ENCODE data around the gene SMIM10L2A. TPM values are rescaled to one million over a fixed set of nuclear protein-coding genes. Genes with fewer than 3 reads are reported as not detected.

SMIM10L2A gene
- total RNA-seq = 0.32 and 0.73 TPM in 2 replicates

GRCh38 chrX:135421932-135422809 is at the start of gene SMIM10L2A:
TSS of gene SMIM10L2A (plus strand) at chrX:135421944. CDS start at chrX:135422132, 188 bp downstream.

Small RNAs within 50 kb of the gene (small RNA-seq; reads per million reads assigned to genes)
- gene RNA5SP515 = not detected

Other genes starting within 250 kb of the SMIM10L2A start
- gene ETDA, start 169.9 kb upstream of the SMIM10L2A start, total RNA-seq = not detected in 2 replicates
- not detected in 2 replicates for gene ETDC, start 112.5 kb upstream of the SMIM10L2A start, total RNA-seq
- gene ZNF75D, start 77.8 kb upstream of the SMIM10L2A start, total RNA-seq = 7.8 and 10.4 TPM in 2 replicates
- 12.3 and 12.5 TPM in 2 replicates for gene ZNF449, start 77.1 kb upstream of the SMIM10L2A start, total RNA-seq
- 8.7 and 9.7 TPM in 2 replicates for gene INTS6L, start 98.7 kb downstream of the SMIM10L2A start, total RNA-seq